WI38 (cell line): ENCODE measurements around the gene HSD17B12.
A peak's percentile ranks its signal among the peaks of the same experiment; 100 is the strongest.

Source experiments
- H3K4me3 ChIP-seq: 2 replicates; pipeline ENCODE4 v1.5.1; 2011; ENCODE audit warnings: low read depth, mild to moderate bottlenecking, control low read depth, low read length
- TF ChIP-seq, protein P1 (sequence below): IDR thresholded peaks from 2 replicates; pipeline ENCODE4 v1.5.1; 2012; ENCODE audit warnings: low read depth, mild to moderate bottlenecking, control low read depth, low read length

Gene HSD17B12

DNA sequence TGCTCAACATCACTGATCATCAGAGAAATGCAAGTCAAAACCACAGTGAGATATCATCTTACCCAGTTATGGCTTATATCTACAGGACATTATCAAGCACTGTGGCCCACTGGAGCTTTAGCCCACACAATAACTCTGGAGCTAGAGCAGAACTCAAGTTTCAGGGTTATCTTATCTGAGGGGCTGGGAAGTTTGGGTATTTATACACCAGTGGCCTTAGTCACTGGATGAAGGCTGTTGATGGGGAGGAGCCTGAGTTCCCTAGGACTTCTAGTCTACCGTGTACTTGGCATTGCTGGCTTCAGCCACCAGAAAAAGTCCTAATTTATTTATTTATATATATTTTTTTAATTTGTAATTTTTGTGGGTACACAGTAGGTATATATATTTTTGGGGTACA is 19.3 kb downstream of the HSD17B12 start:
- H3K4me3 ChIP-seq = no peak overlapping the region
- TF ChIP-seq, protein P1, sequence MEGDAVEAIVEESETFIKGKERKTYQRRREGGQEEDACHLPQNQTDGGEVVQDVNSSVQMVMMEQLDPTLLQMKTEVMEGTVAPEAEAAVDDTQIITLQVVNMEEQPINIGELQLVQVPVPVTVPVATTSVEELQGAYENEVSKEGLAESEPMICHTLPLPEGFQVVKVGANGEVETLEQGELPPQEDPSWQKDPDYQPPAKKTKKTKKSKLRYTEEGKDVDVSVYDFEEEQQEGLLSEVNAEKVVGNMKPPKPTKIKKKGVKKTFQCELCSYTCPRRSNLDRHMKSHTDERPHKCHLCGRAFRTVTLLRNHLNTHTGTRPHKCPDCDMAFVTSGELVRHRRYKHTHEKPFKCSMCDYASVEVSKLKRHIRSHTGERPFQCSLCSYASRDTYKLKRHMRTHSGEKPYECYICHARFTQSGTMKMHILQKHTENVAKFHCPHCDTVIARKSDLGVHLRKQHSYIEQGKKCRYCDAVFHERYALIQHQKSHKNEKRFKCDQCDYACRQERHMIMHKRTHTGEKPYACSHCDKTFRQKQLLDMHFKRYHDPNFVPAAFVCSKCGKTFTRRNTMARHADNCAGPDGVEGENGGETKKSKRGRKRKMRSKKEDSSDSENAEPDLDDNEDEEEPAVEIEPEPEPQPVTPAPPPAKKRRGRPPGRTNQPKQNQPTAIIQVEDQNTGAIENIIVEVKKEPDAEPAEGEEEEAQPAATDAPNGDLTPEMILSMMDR = no peak

DNA sequence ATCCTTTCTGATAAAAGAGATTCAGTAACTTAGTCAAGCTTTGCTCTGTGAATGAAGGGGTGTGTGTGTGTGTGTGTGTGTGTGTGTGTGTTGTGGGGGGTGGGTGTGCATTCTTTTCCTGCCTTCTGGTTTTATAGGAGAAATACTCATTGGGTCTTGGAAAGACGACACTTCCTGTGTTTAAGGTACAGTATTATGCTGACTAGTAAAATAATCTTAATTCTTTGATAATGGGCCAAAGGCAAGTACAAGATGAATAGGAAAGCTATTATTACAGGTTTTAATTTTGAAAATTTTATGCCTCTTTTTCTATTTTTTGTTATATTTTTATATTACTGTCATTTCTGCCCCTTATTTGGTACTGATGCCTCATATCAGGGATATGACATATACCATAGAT is 26.1 kb downstream of the HSD17B12 start:
- TF ChIP-seq, protein P1 = no peak
- no peak overlapping the region for H3K4me3 ChIP-seq

DNA sequence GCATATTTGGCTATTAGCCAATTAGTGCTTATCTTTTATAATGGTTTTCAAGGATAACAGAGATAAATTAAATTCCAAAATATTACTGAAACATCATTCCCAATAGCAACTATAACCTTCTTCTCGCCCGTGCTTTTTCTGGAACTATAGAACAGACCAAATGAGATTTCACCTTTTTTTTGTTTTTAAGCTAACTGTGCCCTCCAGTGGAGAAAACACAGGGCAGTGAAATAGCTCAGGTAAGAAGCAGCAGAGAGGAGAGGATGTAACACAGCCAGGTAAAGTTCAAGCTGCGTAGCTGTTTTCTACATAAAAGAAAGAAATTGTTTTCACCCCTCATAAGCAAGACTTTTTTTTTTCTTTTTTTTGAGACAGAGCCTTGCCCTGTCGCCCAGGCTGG is 28.2 kb downstream of the HSD17B12 start:
- TF ChIP-seq, protein P1 = no peak
- H3K4me3 ChIP-seq = no peak overlapping the region

DNA sequence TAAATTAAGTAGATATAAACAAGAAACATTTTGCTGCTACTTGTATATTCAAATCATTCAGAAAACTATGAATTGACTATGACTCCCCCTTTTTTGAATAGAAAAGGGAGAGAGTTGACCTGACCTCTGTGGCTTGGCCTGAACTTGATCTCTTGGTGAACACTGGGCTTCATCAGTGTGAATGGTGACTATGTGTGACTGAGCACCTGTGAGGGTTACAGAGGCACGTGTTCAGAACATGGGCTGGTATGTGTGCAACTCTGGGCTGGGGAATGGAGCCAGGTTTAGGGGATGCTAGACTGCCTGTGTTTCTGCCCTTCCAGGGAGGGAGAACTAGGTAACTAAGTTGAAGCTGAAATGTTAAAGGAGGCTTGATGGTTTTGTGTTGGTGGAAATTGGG is 29.2 kb downstream of the HSD17B12 start:
- TF ChIP-seq, protein P1 = no peak
- no peak overlapping the region for H3K4me3 ChIP-seq

DNA sequence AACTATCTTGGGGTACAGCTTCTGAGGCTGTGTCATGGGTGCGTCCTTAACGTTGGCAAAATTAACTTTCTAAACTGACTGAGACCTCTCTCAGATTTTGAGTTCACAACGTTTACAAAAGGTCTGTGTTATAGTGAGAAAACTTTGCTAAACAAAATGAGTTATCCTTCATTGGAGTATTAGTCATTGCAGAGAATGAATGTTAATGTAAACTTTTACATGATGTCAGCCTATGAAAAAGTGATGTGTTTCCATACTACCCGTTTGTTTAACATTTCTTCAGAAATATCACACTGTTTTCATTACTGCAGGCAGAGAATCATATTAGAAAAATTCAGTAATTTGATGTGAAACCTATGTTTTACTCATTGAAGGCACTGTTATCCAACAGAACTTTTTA is 32.1 kb downstream of the HSD17B12 start:
- TF ChIP-seq, protein P1 = no peak

DNA sequence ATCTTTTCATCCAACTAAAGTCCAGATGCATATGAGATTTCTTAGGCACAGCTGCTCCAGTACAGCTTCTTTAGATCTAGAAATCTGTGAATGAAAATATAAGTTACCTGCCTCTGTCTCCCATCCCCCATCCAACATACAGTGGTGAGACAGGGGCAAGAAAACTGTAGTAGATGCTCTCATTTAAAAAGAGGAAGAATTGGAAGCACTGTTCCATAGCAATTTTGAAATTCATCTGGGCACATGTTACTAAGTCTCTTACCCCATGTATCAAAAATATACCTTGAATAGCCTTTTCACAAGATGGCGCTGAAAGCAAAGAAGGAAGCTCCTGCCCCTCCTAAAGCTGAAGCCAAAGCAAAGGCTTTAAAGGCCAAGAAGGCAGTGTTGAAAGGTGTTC is 37.8 kb downstream of the HSD17B12 start:
- TF ChIP-seq, protein P1 = no peak
- no peak overlapping the region for H3K4me3 ChIP-seq

More for the DNA sequence above, 32.1 kb downstream of the HSD17B12 start:
- H3K4me3 ChIP-seq = peak overlapping the region; percentile 21; the same call in 1 of the 2 replicates

DNA sequence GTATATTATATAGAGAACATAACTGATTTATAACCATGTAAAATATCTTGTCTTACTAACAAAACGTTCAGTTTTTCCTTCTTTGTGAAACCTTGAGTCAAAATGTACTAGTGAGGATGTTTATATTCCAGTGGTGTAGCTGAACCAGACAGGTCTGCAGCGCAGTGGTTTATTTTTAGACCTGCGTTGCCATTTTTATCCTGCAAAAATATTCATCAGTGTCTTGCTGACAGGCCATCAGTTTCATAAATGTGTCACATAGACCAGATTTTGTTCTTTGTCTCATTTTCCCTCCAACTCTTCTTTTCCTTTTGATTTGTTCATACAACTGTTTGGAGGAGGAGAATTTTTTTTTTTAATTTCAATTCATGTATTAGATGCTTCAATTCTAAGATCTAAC is 43.1 kb downstream of the HSD17B12 start:
- no peak overlapping the region for H3K4me3 ChIP-seq
- TF ChIP-seq, protein P1 = no peak
